Upper lobe of left lung (tissue), 4 donors: ENCODE measurements around the gene LTBP2.

ENCODE experiments used
- POLR2A ChIP-seq, 4 donors: fragments of 450-650 bp; IDR thresholded peaks; one replicate each; pipeline ENCODE4 v1.5.1; 2016 to 2017; ENCODE audit warnings: antibody characterized with exemption in 4 of 4, mild to moderate bottlenecking in 2 of 4
- TF ChIP-seq, protein P1 (sequence below), 6 experiments: fragments of 450-650 bp in 4 of 6; fragments of 200-600 bp in 2 of 6; sonication (generic) in 2 of 6; IDR thresholded peaks; one replicate each; pipeline ENCODE4 v1.5.1; 2016 to 2019; ENCODE audit warnings: antibody characterized with exemption in 6 of 6

DNA sequence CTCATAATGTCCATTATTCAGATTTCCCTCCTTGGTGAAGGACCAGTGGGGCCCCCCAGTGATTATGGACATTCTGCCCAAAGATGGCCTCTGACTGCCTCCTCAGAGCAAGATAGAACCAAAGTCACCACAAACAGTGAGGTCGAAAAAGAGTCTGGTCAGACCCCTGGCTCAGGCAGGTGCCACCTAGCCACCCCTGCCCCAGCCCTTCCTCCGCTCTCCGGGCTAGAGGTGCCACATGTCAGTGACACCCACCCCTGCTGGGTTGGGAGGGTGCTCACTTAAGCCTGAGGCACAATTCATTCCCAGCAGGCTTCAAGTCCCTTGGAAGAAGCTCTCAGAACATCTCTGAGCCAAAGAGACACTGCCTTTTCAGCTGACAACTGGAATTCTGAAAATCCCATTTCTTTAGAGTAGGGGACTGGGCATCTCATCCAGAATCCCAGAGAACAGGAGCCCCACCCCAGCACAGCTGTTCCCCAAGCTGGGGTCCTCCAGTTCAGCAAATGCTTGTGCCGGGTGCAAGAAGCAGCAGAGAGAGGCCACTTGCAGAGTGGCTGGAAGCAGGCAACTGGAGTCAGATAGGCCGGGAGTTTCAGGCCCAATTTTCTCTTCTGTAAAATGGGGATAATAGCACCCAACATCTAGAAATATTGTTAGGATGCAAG is 68.1 kb downstream of the LTBP2 start:
- no peak for TF ChIP-seq POLR2A (IDR thresholded peaks at IDR 0.05)
- TF ChIP-seq, protein P1, sequence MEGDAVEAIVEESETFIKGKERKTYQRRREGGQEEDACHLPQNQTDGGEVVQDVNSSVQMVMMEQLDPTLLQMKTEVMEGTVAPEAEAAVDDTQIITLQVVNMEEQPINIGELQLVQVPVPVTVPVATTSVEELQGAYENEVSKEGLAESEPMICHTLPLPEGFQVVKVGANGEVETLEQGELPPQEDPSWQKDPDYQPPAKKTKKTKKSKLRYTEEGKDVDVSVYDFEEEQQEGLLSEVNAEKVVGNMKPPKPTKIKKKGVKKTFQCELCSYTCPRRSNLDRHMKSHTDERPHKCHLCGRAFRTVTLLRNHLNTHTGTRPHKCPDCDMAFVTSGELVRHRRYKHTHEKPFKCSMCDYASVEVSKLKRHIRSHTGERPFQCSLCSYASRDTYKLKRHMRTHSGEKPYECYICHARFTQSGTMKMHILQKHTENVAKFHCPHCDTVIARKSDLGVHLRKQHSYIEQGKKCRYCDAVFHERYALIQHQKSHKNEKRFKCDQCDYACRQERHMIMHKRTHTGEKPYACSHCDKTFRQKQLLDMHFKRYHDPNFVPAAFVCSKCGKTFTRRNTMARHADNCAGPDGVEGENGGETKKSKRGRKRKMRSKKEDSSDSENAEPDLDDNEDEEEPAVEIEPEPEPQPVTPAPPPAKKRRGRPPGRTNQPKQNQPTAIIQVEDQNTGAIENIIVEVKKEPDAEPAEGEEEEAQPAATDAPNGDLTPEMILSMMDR (IDR thresholded peaks at IDR 0.05) = no peak
